ENCODE results near the gene FBXO15.

DNA sequence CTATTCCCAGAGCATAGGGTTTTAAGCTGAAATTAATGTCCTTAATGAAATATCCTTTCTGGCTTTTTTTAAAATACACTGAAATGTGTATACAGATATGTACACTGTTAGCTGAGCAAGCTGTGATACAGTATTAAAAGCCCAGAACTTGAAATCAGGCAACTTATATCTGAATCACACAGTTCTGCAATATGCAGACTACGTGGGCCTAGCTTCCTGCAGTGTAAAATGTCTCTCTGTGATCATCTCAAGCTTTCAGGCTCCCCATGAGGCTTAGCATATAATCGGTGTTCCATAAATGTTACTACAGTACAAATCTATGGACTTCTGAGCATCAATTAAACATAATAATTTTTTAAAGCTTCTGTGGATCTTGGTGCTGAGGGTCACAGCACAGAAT, 8.2 kb downstream of the FBXO15 start:
- no peak for TF ChIP-seq CTCF (IDR thresholded peaks at IDR 0.05)
- TF ChIP-seq POLR2A (IDR thresholded peaks at IDR 0.05): no peak
